ENCODE data around the gene DDX47. TPM values are rescaled to one million over a fixed set of nuclear protein-coding genes. Genes with fewer than 3 reads are reported as not detected.
"Not testable (repeated sequence)": the region's sequence is repeated elsewhere in the genome, so short reads cannot be mapped to it uniquely, and the experiment has no call there.

The DDX47 gene
- total and polyA plus RNA-seq, 7 experiments from 2014 or later = 70.7 to 154 (median 75.5) TPM

DNA sequence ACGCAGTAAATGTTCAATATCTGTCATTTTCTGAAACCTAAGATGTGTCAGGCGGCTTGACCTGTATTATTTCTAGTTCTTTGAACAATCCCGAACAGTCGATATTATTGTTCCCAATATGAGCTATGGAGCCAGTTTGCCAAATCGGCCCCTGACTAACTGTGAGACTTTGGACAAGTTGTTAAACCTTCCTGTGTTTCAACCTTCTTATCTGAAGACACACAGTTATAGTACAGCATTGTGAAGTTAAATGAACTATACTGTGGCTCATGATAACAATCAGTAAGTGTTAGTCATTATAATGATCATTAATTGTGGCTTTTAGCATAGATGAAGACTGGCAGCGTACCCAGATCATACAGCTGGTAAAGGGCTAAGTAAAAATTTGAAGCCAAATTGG, 23.4 kb downstream of the DDX47 start:
- Histone ChIP-seq H3K9me3 (ENCODE audit: control insufficient read depth in 2 of 3, low read length in 3 of 3) (no peaks in the 10 kb centered on the region), H3K4me1 (ENCODE audit: control insufficient read depth in 2 of 2, insufficient read depth in 2 of 2, low read length in 2 of 2) (peaks cover 0 to 26% of the 10 kb centered on the region in 2 donors), H3K27ac (ENCODE audit: low read depth, low read length) (no peak overlapping the region), H3K4me3 (ENCODE audit: low read length) (no peak overlapping the region), H3K36me3 (ENCODE audit: control insufficient read depth in 2 of 3, insufficient read depth in 3 of 3, low read length in 3 of 3) (peaks cover 0 to 28% (median 0%) of the 10 kb centered on the region in 3 experiments), H3K27me3 (ENCODE audit: control insufficient read depth in 2 of 2, insufficient read depth in 2 of 2, low read length in 2 of 2) (no peaks in the 10 kb centered on the region)
- H3K9me3 Mint-ChIP-seq = no peaks in the 10 kb centered on the region
- ChIA-PET CTCF (interaction anchor here (0.7 to 4.1 kb wide), 18 partner anchors 9 to 375 kb away, joined by 3 to 24 read pairs (median 4); partner anchors contain the start of gene GPRC5A), POLR2A (interaction anchor here (0.6 to 1.4 kb wide), 4 partner anchors 20 to 1069 kb away, joined by 3 to 8 read pairs (median 4); partner anchors contain the start of gene GPRC5A)
- no peak overlapping the region for H3K4me3 Mint-ChIP-seq
- H3K27ac Mint-ChIP-seq = peak overlapping the region in 6 of 9 donors; percentile 40 to 95 (median 82)
- DNase-seq (no peak), ATAC-seq (no peak)
- peaks cover 12 to 37% (median 34%) of the 10 kb centered on the region in 7 donors for H3K4me1 Mint-ChIP-seq
- H3K27me3 Mint-ChIP-seq = no peaks in the 10 kb centered on the region
- intact Hi-C loops (cut with micrococcal nuclease) = loop anchor here (2.0 to 5.0 kb wide), 3 partner anchors 24 to 166 kb away; partner anchors contain the start of genes DDX47 (in 1 of the 2), GPRC5A (in 1 of the 2) and HEBP1 (in 1 of the 2)
- peaks cover 13 to 24% (median 22%) of the 10 kb centered on the region in 5 donors for H3K36me3 Mint-ChIP-seq

DNA sequence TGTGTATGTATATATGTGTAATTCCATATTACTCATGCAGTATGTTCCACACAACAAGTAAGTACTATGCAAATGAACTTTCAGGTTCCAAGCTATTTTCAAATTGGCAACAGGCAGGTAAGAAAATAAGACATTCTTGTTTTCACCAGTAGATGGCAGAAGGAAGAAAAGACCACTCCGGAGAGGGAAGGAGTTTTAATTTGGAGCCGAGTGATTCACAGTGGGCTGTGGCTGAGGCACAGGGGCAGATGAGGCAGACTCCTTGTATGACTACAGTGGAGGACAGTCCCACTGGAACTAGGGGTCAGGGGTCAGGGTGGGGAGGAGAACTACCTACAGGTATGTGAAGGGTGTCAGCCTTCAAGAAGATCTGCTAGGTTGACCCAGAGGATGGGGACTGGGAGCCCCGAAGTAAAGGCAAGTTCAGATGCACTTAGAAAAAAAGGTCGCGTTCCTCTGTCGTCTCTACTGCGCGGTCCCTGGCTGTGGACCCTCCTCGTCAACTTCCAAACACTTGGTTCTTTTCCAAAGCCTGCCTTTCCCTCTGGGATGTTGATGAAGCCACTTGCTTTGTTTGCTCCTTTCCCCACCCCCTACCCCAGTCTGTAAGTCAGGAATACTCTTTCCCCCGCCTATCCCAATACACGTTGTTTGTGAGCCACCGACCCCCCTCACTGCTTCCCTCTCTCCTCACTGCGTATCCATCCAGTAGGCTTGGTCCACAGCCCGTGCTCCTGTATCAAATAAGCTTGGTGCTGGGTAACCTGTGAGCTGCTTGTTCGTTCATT, 24.1 kb downstream of the DDX47 start:
- H3K27me3 Mint-ChIP-seq = no peaks in the 10 kb centered on the region
- POLR2A ChIA-PET = interaction anchor here (0.8 to 2.2 kb wide), 7 partner anchors 9 to 462 kb away, joined by 3 to 8 read pairs (median 5); partner anchors contain the start of genes DDX47 and GPRC5A
- intact Hi-C loops (cut with micrococcal nuclease) = loop anchor here (1.0 to 5.0 kb wide), 9 partner anchors 9 to 375 kb away; partner anchors contain the start of genes GPRC5A (in 2 of the 2), DDX47 (in 1 of the 2) and HEBP1 (in 1 of the 2)
- no peaks in the 10 kb centered on the region for H3K9me3 Mint-ChIP-seq
- peaks cover 13 to 19% (median 19%) of the 10 kb centered on the region in 5 donors for H3K36me3 Mint-ChIP-seq
- no peaks in the 10 kb centered on the region for H3K27me3 ChIP-seq (ENCODE audit: control insufficient read depth in 2 of 2, insufficient read depth in 2 of 2, low read length in 2 of 2)
- H3K4me3 Mint-ChIP-seq = peak overlapping the region; percentile 15 to 74 (median 35)
- DNase-seq (peak in 8 of 9 donors; percentile 34 to 68 (median 52)), ATAC-seq (peak; percentile 80)
- H3K4me3 ChIP-seq (ENCODE audit: low read length) = no peak overlapping the region
- CTCF ChIA-PET = interaction anchor here (0.7 to 4.1 kb wide), 21 partner anchors 9 to 374 kb away, joined by 3 to 24 read pairs (median 4); partner anchors contain the start of gene GPRC5A
- H3K4me1 Mint-ChIP-seq = peaks cover 11 to 37% (median 34%) of the 10 kb centered on the region in 7 donors
- peak overlapping the region; percentile 40 to 95 (median 85) for H3K27ac Mint-ChIP-seq
- H3K36me3 ChIP-seq (ENCODE audit: control insufficient read depth in 2 of 3, insufficient read depth in 3 of 3, low read length in 3 of 3) = peaks cover 0 to 24% (median 0%) of the 10 kb centered on the region in 3 experiments
- peaks cover 0 to 26% of the 10 kb centered on the region in 2 donors for H3K4me1 ChIP-seq (ENCODE audit: control insufficient read depth in 2 of 2, insufficient read depth in 2 of 2, low read length in 2 of 2)
- no peak overlapping the region for H3K27ac ChIP-seq (ENCODE audit: low read depth, low read length)
- H3K9me3 ChIP-seq (ENCODE audit: control insufficient read depth in 2 of 3, low read length in 3 of 3) = no peaks in the 10 kb centered on the region

DNA sequence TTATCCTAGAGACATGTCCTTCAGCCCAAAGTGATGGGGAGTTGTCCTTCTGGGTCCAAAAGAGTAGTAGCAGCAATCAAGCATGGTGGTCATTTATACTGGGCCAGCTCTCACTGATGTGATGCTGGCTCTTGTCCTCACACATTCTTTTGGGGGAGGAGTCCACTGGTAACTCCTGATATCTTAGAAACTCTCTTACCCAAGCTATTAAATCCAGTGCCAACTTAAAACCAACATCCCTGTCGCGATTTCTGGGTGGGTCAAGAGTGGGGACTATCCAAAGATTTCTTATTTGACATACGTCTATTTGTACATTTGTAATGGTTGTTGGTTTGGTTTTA, 24.6 kb downstream of the DDX47 start:
- H3K27ac Mint-ChIP-seq = peak overlapping the region in 7 of 9 donors; percentile 59 to 91 (median 86)
- no peaks in the 10 kb centered on the region for H3K9me3 Mint-ChIP-seq
- Histone ChIP-seq H3K9me3 (ENCODE audit: control insufficient read depth in 2 of 3, low read length in 3 of 3) (no peaks in the 10 kb centered on the region), H3K4me1 (ENCODE audit: control insufficient read depth in 2 of 2, insufficient read depth in 2 of 2, low read length in 2 of 2) (peaks cover 0 to 26% of the 10 kb centered on the region in 2 donors), H3K27me3 (ENCODE audit: control insufficient read depth in 2 of 2, insufficient read depth in 2 of 2, low read length in 2 of 2) (no peaks in the 10 kb centered on the region), H3K36me3 (ENCODE audit: control insufficient read depth in 2 of 3, insufficient read depth in 3 of 3, low read length in 3 of 3) (peaks cover 0 to 18% (median 0%) of the 10 kb centered on the region in 3 experiments), H3K4me3 (ENCODE audit: low read length) (no peak overlapping the region), H3K27ac (ENCODE audit: low read depth, low read length) (no peak overlapping the region)
- no peaks in the 10 kb centered on the region for H3K27me3 Mint-ChIP-seq
- ChIA-PET CTCF (interaction anchor here (0.8 to 4.1 kb wide), 8 partner anchors 8 to 374 kb away, joined by 3 to 24 read pairs (median 4); partner anchors contain the start of gene GPRC5A), POLR2A (interaction anchor here (1.0 to 2.2 kb wide), 5 partner anchors 9 to 50 kb away, joined by 3 to 8 read pairs (median 5); partner anchors contain the start of gene DDX47)
- ATAC-seq (no peak), DNase-seq (no peak)
- peak overlapping the region in 2 of 10 donors; percentile 1 to 27 for H3K4me3 Mint-ChIP-seq
- H3K36me3 Mint-ChIP-seq = peaks cover 9 to 13% (median 13%) of the 10 kb centered on the region in 5 donors
- H3K4me1 Mint-ChIP-seq = peaks cover 11 to 41% (median 35%) of the 10 kb centered on the region in 7 donors
- intact Hi-C loops (cut with micrococcal nuclease) = loop anchor here (1.0 to 5.0 kb wide), 9 partner anchors 9 to 375 kb away; partner anchors contain the start of genes GPRC5A (in 2 of the 2), DDX47 (in 1 of the 2) and HEBP1 (in 1 of the 2)

DNA sequence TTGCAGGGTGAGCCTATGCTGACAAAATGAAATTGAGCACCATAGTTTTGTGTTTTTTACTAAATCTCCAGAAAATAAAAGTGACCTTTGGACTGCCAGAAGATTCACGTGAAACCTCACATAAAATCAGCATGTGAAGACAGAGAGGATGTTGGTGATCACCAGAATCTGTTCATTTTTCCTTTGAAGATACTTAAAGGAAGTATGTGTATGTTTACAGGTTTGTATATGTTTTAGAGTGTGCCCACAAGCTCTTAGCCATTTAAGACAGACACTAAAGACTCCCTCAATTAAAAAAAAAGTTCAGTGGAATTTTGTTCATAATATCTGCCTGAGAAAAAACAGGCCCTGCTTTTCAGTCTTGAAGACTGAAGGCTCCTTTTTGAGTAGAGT, 25.9 kb downstream of the DDX47 start:
- H3K36me3 ChIP-seq (ENCODE audit: control insufficient read depth in 2 of 3, insufficient read depth in 3 of 3, low read length in 3 of 3) = peaks cover 0 to 10% (median 0%) of the 10 kb centered on the region in 3 experiments
- H3K4me3 Mint-ChIP-seq = peak overlapping the region; percentile 17 to 66 (median 56)
- no peaks in the 10 kb centered on the region for H3K27me3 Mint-ChIP-seq
- H3K27me3 ChIP-seq (ENCODE audit: control insufficient read depth in 2 of 2, insufficient read depth in 2 of 2, low read length in 2 of 2) = no peaks in the 10 kb centered on the region
- ChIA-PET CTCF (interaction anchor here (0.7 to 4.1 kb wide), 4 partner anchors 31 to 373 kb away, joined by 3 to 24 read pairs (median 6); partner anchors contain the start of gene GPRC5A), POLR2A (interaction anchor here (2.2 kb wide), 1 partner anchor 26 kb away, joined by 7 read pairs; the partner anchor contains the start of gene DDX47)
- ATAC-seq (peak; percentile 60), DNase-seq (peak in 6 of 9 donors; percentile 22 to 57 (median 38))
- peak overlapping the region; percentile 75 to 92 (median 90) for H3K27ac Mint-ChIP-seq
- H3K9me3 ChIP-seq (ENCODE audit: control insufficient read depth in 2 of 3, low read length in 3 of 3) = no peaks in the 10 kb centered on the region
- no peak overlapping the region for H3K4me3 ChIP-seq (ENCODE audit: low read length)
- peaks cover 0 to 2% (median under 1%) of the 10 kb centered on the region in 5 donors for H3K36me3 Mint-ChIP-seq
- intact Hi-C loops (cut with micrococcal nuclease) = loop anchor here (5.0 kb wide), 2 partner anchors 53 to 163 kb away; partner anchors contain the start of genes GPRC5A (in 1 of the 2) and HEBP1 (in 1 of the 2)
- H3K9me3 Mint-ChIP-seq = no peaks in the 10 kb centered on the region
- peaks cover 11 to 46% (median 37%) of the 10 kb centered on the region in 7 donors for H3K4me1 Mint-ChIP-seq
- peaks cover 0 to 26% of the 10 kb centered on the region in 2 donors for H3K4me1 ChIP-seq (ENCODE audit: control insufficient read depth in 2 of 2, insufficient read depth in 2 of 2, low read length in 2 of 2)
- H3K27ac ChIP-seq (ENCODE audit: low read depth, low read length) = no peak overlapping the region

DNA sequence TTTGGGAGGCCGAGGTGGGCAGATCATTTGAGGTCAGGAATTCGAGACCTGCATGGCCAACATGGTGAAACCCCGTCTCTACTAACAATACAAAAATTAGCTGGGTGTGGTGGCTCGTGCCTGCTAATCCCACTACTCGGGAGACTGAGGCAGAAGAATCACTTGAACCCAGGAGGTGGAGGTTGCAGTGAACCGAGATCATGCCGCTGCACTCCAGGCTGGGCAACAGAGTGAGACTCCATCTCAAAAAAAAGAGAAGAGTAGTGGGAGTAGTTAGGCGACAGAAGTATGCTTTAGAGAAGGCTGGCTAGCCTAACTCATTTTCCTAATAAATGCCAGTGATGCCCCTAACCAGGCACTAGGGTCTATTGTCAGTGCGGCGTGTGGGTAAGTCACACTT, 26.3 kb downstream of the DDX47 start:
- intact Hi-C loops (cut with micrococcal nuclease) = loop anchor here (5.0 kb wide), 2 partner anchors 53 to 163 kb away; partner anchors contain the start of genes GPRC5A (in 1 of the 2) and HEBP1 (in 1 of the 2)
- Mint-ChIP-seq H3K4me3 (peak overlapping the region in 9 of 10 donors; percentile 17 to 66 (median 53)), H3K27ac (peak overlapping the region; percentile 75 to 92 (median 90)), H3K4me1 (peaks cover 11 to 46% (median 37%) of the 10 kb centered on the region in 7 donors)
- H3K27me3 Mint-ChIP-seq; H3K4me3 ChIP-seq (ENCODE audit: low read length); H3K27me3 ChIP-seq (ENCODE audit: control insufficient read depth in 2 of 2, insufficient read depth in 2 of 2, low read length in 2 of 2); H3K9me3 ChIP-seq (ENCODE audit: control insufficient read depth in 2 of 3, low read length in 3 of 3); ATAC-seq; H3K36me3 ChIP-seq (ENCODE audit: control insufficient read depth in 2 of 3, insufficient read depth in 3 of 3, low read length in 3 of 3); H3K36me3 Mint-ChIP-seq; H3K9me3 Mint-ChIP-seq; DNase-seq: not testable (repeated sequence)
- POLR2A ChIA-PET = interaction anchor here (2.2 kb wide), 1 partner anchor 27 kb away, joined by 7 read pairs; the partner anchor contains the start of gene DDX47
- Histone ChIP-seq H3K27ac (ENCODE audit: low read depth, low read length) (peak overlapping the region; percentile 7), H3K4me1 (ENCODE audit: control insufficient read depth in 2 of 2, insufficient read depth in 2 of 2, low read length in 2 of 2) (peaks cover 0 to 26% of the 10 kb centered on the region in 2 donors)
- CTCF ChIA-PET = interaction anchor here (2.3 kb wide), 1 partner anchor 31 kb away, joined by 8 read pairs; no protein-coding TSS in a partner anchor

All from naive thymus-derived CD4-positive, alpha-beta T cell (primary cell).